Upper lobe of right lung (tissue), 1 donor: ENCODE data around the gene PTPRN2. TPM values are rescaled to one million over a fixed set of nuclear protein-coding genes. Genes with fewer than 3 reads are reported as not detected.

ENCODE experiments used
- ATAC-seq: fragments of 200-7000 bp; cut with Tn5 transposase; one replicate; pipeline ENCODE4 v1.9.1; 2020; ENCODE audit warnings: mild to moderate bottlenecking, moderate library complexity
- DNase-seq: peaks from one replicate; pipeline ENCODE4 v3.0.0-alpha.2; 2020
- H3K27ac ChIP-seq: fragments of 200-600 bp; one replicate; pipeline ENCODE4 v1.8.0; 2022
- H3K27me3 ChIP-seq: fragments of 200-600 bp; one replicate; pipeline ENCODE4 v1.8.0; 2022; ENCODE audit warnings: mild to moderate bottlenecking
- H3K36me3 ChIP-seq: fragments of 200-600 bp; one replicate; pipeline ENCODE4 v1.8.0; 2022
- H3K4me1 ChIP-seq: fragments of 200-600 bp; one replicate; pipeline ENCODE4 v1.8.0; 2022
- H3K4me3 ChIP-seq: fragments of 200-600 bp; one replicate; pipeline ENCODE4 v1.8.0; 2022; ENCODE audit warnings: mild to moderate bottlenecking
- H3K9me3 ChIP-seq: fragments of 200-600 bp; one replicate; pipeline ENCODE4 v1.8.0; 2022
- intact Hi-C: fragments of 100-400 bp; cut with DNase I; formaldehyde crosslinking; loops from one replicate; pipeline ENCODE4 v1.11.0; 2022
- total RNA-seq: library from RNA; stranded (reverse); fragmentation: NEBNext Ultra II Directional; extraction: Animal tissue kit (Norgen Biotek cat#: 25700); gene quantifications from one replicate; pipeline ENCODE4 v1.2.1, GENCODE V29; 2021
- TF ChIP-seq, protein P1 (sequence below): fragments of 200-600 bp; IDR thresholded peaks from one replicate; pipeline ENCODE4 v1.8.0; 2022; ENCODE audit warnings: antibody characterized with exemption
- donor health status: DM: no; HTN: yes; CAD: no; lungs with severe emphysema.

PTPRN2 gene
- total RNA-seq, 1 donor from 2014 or later = 4.9 TPM

DNA sequence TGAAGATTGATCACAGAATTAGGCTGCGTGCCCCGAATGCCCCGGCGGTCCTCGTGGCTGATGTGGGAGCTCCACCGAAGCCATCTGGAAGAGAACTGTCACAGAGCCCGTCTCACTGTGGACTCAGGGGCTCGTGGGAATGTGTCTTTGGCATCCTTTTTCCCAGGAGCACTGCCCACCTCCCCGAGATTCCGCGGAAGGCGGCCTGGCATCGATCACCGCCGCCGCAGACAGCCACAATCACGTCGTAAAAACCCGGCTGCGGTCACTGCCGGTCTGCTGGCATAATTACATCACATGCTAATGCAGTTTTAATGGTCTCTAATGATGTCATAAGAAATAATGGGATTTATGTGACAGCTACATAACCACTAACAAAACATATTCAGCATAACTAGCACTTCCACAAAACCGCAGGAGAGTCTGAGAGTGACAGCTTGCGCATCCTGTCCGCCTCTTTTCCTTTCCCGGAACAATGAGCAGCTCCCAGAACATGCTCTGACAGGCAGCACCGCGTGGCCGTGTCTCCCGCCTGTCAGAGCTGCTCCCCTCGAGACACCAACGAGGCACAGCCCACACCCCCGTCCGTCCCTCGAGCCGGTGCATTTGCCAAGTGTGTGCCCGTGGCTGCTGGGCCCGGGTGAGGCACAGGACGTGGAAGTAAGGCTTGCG, 490.0 kb downstream of the PTPRN2 start:
- Histone ChIP-seq H3K4me1 (no peaks in the 10 kb centered on the region), H3K36me3 (no peaks in the 10 kb centered on the region), H3K27me3 (no peaks in the 10 kb centered on the region), H3K27ac (no peak overlapping the region), H3K4me3 (no peak overlapping the region), H3K9me3 (no peaks in the 10 kb centered on the region)
- DNase-seq (peak; percentile 52), ATAC-seq (no peak)
- intact Hi-C loops = no loop called here
- TF ChIP-seq, protein P1, sequence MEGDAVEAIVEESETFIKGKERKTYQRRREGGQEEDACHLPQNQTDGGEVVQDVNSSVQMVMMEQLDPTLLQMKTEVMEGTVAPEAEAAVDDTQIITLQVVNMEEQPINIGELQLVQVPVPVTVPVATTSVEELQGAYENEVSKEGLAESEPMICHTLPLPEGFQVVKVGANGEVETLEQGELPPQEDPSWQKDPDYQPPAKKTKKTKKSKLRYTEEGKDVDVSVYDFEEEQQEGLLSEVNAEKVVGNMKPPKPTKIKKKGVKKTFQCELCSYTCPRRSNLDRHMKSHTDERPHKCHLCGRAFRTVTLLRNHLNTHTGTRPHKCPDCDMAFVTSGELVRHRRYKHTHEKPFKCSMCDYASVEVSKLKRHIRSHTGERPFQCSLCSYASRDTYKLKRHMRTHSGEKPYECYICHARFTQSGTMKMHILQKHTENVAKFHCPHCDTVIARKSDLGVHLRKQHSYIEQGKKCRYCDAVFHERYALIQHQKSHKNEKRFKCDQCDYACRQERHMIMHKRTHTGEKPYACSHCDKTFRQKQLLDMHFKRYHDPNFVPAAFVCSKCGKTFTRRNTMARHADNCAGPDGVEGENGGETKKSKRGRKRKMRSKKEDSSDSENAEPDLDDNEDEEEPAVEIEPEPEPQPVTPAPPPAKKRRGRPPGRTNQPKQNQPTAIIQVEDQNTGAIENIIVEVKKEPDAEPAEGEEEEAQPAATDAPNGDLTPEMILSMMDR = no peak

DNA sequence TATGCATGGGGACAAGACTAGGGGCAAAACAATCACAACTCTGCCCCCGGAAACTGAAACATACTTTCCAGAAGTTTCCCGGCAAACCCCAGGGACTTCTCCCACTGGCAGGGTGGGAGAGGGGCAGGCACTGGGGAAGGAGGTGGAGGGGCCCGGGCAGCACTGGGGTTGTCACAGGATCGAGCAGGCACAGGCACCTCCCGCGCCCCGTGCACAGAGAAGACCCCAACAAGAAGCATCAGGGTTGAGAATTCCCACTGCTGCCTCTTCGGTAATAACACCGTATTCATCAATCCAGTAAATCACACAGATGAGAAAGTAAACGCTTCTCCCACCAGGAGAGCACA, 490.5 kb downstream of the PTPRN2 start:
- no peak overlapping the region for H3K4me3 ChIP-seq
- H3K4me1 ChIP-seq = no peaks in the 10 kb centered on the region
- no peak for DNase-seq
- H3K36me3 ChIP-seq = no peaks in the 10 kb centered on the region
- ATAC-seq = no peak
- intact Hi-C loops = no loop called here
- TF ChIP-seq, protein P1 = no peak
- no peaks in the 10 kb centered on the region for H3K9me3 ChIP-seq
- H3K27me3 ChIP-seq = no peaks in the 10 kb centered on the region
- no peak overlapping the region for H3K27ac ChIP-seq

DNA sequence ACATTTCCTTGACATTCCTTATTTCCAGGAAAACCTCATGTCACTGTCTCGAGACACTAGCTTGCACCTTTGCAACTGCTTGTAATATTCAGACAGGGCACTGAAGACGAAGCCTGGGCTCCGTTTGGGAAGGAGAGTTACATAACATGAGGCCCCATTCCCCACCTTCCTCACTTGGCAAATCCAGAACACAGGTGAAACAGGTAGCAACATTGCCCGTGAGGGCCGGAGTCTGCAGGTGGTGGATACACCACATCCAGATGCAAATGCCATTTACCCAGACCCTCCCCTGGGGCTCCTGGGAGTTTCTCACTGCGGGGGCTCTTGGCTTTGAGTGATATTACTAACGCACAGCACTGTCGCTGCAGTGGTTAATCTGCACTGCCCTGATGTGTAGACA, 491.0 kb downstream of the PTPRN2 start:
- DNase-seq = no peak
- TF ChIP-seq, protein P1 = no peak
- intact Hi-C loops = no loop called here

DNA sequence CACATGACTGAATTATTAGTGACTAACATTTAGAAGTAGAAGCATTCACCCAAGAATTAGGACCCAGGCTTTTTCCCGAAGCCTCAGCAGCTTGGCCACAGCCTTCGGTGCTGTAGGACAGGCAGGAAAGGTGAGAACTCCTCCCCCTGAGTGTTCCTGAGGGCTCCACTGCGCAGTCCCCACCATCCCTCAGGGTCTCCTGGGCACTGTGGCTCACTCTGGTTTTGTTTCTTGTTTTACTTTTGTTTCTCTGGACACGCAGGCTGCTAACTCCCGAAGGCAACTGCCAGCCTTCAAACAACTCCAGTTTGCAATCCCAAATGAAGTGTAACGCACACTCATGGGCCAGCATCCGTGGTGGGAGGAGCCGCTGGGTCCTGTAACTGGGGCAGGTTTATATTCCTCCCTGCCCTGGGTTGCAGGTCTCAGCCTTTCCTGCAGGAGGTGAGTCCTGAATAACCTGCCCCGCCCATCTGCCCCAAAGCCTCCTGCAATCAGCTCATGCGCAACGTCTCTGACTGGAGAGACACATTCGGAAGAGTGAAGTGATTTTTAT, 492.9 kb downstream of the PTPRN2 start:
- TF ChIP-seq, protein P1 = no peak
- Histone ChIP-seq H3K27me3 (no peaks in the 10 kb centered on the region), H3K4me3 (no peak overlapping the region), H3K9me3 (no peaks in the 10 kb centered on the region), H3K27ac (no peak overlapping the region), H3K36me3 (no peaks in the 10 kb centered on the region), H3K4me1 (no peaks in the 10 kb centered on the region)
- peak; percentile 26 for DNase-seq
- ATAC-seq = no peak
- intact Hi-C loops = no loop called here

More for the DNA sequence above, 491.0 kb downstream of the PTPRN2 start:
- Histone ChIP-seq H3K27me3 (no peaks in the 10 kb centered on the region), H3K36me3 (no peaks in the 10 kb centered on the region), H3K9me3 (no peaks in the 10 kb centered on the region), H3K27ac (no peak overlapping the region), H3K4me1 (no peaks in the 10 kb centered on the region), H3K4me3 (no peak overlapping the region)
- ATAC-seq = no peak

DNA sequence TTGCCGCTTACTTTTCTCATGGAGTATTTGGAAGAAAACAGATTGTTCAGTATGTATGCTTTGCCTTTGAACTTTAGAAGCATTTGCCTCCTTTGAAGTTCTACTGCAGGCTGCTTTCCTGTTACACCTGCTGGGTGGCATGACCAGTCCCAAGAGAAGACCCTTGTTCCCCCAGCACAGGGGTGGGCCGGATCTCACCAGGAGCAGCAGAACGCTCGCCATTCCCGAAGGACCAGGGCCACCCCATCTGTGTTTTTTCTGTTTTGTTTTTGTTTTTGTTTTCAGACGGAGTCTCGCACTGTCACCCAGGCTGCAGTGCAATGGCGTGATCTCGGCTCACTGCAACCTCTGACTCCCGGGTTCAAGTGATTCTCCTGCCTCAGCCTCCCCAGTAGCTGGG, 493.6 kb downstream of the PTPRN2 start:
- ATAC-seq (no peak), DNase-seq (no peak)
- H3K4me3 ChIP-seq = no peak overlapping the region
- no peak overlapping the region for H3K27ac ChIP-seq
- intact Hi-C loops = no loop called here
- H3K36me3 ChIP-seq = no peaks in the 10 kb centered on the region
- H3K4me1 ChIP-seq = no peaks in the 10 kb centered on the region
- TF ChIP-seq, protein P1 = no peak
- no peaks in the 10 kb centered on the region for H3K27me3 ChIP-seq
- no peaks in the 10 kb centered on the region for H3K9me3 ChIP-seq
